OCI-LY3 (cell line): ENCODE measurements around the gene KLHL20.

Experiments
- H2AFZ ChIP-seq: fragments of 200-600, 300-600 bp; shearing (Covaris generic); 2 replicates; pipeline ENCODE4 v1.6.0; 2014; ENCODE audit warnings: antibody characterized with exemption, low read depth, low read length
- H3K27ac ChIP-seq: fragments of 200-600, 300-600 bp; sonication (generic); 2 replicates; pipeline ENCODE4 v1.5.1; 2014; ENCODE audit warnings: mild to moderate bottlenecking, low read length, moderate library complexity, mixed read lengths
- H3K27me3 ChIP-seq: fragments of 200-600, 300-600 bp; sonication (generic); 2 replicates; pipeline ENCODE4 v1.6.1; 2014; ENCODE audit warnings: low read depth, low read length, mixed read lengths
- H3K36me3 ChIP-seq: fragments of 200-600, 300-600 bp; sonication (generic); replicated peaks from 2 replicates; pipeline ENCODE3; 2014; ENCODE audit warnings: low read depth, low read length, mixed read lengths
- H3K4me1 ChIP-seq: fragments of 300-600, 200-600 bp; sonication (generic); 2 replicates; pipeline ENCODE4 v1.6.1; 2014; ENCODE audit warnings: low read length, mixed read lengths
- H3K4me2 ChIP-seq: fragments of 200-600, 300-600 bp; sonication (generic); 2 replicates; pipeline ENCODE4 v1.6.1; 2014; ENCODE audit warnings: low read length, mixed read lengths
- H3K4me3 ChIP-seq: fragments of 300-600, 200-600 bp; sonication (generic); 2 replicates; pipeline ENCODE4 v1.5.1; 2014; ENCODE audit warnings: antibody characterized with exemption, mild to moderate bottlenecking, low read length, moderate library complexity
- H3K79me2 ChIP-seq: fragments of 300-600, 200-600 bp; shearing (Covaris generic); 2 replicates; pipeline ENCODE4 v1.6.1; 2014; ENCODE audit warnings: mild to moderate bottlenecking, low read length, mixed read lengths
- H3K9ac ChIP-seq: fragments of 300-600, 200-600 bp; shearing (Covaris generic); 2 replicates; pipeline ENCODE4 v1.6.0; 2014; ENCODE audit warnings: mild to moderate bottlenecking, low read length, moderate library complexity
- H3K9me3 ChIP-seq: fragments of 200-600, 300-600 bp; shearing (Covaris generic); 2 replicates; pipeline ENCODE4 v1.6.1; 2014; ENCODE audit warnings: low read length, mixed read lengths; ENCODE audit not compliant: insufficient read depth
- H4K20me1 ChIP-seq: fragments of 200-600, 300-600 bp; sonication (generic); 2 replicates; pipeline ENCODE4 v1.6.1; 2016; ENCODE audit warnings: low read length, mixed read lengths; ENCODE audit not compliant: insufficient read depth
- EZH2phosphoT487 ChIP-seq: fragments of 200-600 bp; shearing (Covaris generic); IDR thresholded peaks from 2 replicates; pipeline ENCODE4 v1.6.1; 2018; ENCODE audit warnings: antibody characterized with exemption, mixed run types, low read depth
- TF ChIP-seq, protein P1 (sequence below): fragments of 200-600, 300-600 bp; sonication (generic); IDR thresholded peaks from 2 replicates; pipeline ENCODE4 v1.5.1; 2014; ENCODE audit warnings: antibody characterized with exemption, low read length, low read depth

The KLHL20 gene

DNA sequence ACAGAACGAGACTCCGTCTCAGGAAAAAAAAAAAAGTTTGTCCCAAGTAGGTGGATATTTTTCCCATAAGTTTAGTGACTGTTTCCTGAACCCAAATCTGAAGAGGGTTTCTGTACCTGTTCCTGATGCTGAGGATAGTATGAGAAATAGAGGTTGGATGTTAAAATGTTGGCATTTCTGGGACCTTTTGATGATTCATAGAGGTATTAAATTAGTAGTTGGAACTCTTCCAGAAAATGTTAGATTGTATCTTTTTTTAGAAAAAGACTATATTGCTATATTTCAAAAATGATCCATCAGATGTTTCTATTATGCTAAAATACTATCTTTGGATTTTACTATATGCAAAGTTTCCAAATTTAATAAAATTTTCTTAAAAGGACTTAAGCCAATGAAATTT lies 112.8 kb downstream of the KLHL20 start:
- Histone ChIP-seq H3K27me3 (no peaks in the 10 kb centered on the region), H3K27ac (no peak overlapping the region), H3K36me3 (peaks cover 20% of the 10 kb centered on the region), H2AFZ (no peak overlapping the region), H3K9me3 (no peaks in the 10 kb centered on the region), H3K4me3 (no peak overlapping the region), H3K4me1 (peaks cover 26% of the 10 kb centered on the region), H3K4me2 (no peak overlapping the region; the same call in 1 of the 2 replicates), H3K79me2 (peaks cover 33% of the 10 kb centered on the region), H4K20me1 (no peaks in the 10 kb centered on the region), H3K9ac (no peak overlapping the region)
- TF ChIP-seq, protein P1, sequence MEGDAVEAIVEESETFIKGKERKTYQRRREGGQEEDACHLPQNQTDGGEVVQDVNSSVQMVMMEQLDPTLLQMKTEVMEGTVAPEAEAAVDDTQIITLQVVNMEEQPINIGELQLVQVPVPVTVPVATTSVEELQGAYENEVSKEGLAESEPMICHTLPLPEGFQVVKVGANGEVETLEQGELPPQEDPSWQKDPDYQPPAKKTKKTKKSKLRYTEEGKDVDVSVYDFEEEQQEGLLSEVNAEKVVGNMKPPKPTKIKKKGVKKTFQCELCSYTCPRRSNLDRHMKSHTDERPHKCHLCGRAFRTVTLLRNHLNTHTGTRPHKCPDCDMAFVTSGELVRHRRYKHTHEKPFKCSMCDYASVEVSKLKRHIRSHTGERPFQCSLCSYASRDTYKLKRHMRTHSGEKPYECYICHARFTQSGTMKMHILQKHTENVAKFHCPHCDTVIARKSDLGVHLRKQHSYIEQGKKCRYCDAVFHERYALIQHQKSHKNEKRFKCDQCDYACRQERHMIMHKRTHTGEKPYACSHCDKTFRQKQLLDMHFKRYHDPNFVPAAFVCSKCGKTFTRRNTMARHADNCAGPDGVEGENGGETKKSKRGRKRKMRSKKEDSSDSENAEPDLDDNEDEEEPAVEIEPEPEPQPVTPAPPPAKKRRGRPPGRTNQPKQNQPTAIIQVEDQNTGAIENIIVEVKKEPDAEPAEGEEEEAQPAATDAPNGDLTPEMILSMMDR = no peak
- no peak for TF ChIP-seq EZH2phosphoT487

DNA sequence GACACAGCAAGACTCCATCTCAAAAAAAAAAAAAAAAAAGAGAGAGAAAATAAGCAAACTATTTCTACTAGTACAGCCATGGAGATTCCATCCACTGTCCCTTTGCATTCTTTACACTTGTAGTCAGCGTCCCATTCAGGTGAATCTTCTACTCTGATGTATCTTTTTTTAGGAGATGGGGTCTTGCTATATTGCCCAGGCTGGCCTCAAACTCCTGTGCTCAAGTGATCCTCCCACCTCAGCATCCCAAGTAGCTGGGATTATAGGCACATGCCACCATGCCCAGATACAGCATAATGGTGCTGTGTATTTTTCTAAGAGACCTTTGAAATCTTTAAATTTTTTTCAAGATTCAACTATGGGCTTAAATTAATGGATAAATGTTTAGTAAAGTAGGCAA lies 118.0 kb downstream of the KLHL20 start:
- no peak overlapping the region for H3K4me2 ChIP-seq
- no peak overlapping the region for H3K4me3 ChIP-seq
- H3K4me1 ChIP-seq = peaks cover 8% of the 10 kb centered on the region
- no peak overlapping the region for H3K27ac ChIP-seq
- H3K79me2 ChIP-seq = no peaks in the 10 kb centered on the region
- H3K9ac ChIP-seq = no peak overlapping the region
- H3K27me3 ChIP-seq = no peaks in the 10 kb centered on the region
- H3K9me3 ChIP-seq = no peaks in the 10 kb centered on the region
- H2AFZ ChIP-seq = no peak overlapping the region
- H3K36me3 ChIP-seq = peaks cover 46% of the 10 kb centered on the region
- H4K20me1 ChIP-seq = no peaks in the 10 kb centered on the region
- TF ChIP-seq, protein P1 = no peak
- TF ChIP-seq EZH2phosphoT487 = no peak
